Progenitor cell of endocrine pancreas (in vitro differentiated cells): ENCODE measurements around the gene NRP2. TPM values are rescaled to one million over a fixed set of nuclear protein-coding genes. Genes with fewer than 3 reads are reported as not detected.

Source experiments
- DNase-seq: peaks from one replicate; pipeline ENCODE4 v3.0.0; 2021; ENCODE audit warnings: low spot score; ENCODE audit not compliant: unreplicated experiment
- H3K27ac Mint-ChIP-seq: 2 replicates; pipeline ENCODE4 v1.8.0; 2021; ENCODE audit warnings: mild to moderate bottlenecking, moderate library complexity, mixed read lengths
- H3K27me3 Mint-ChIP-seq: 2 replicates; pipeline ENCODE4 v1.8.0; 2021; ENCODE audit warnings: mixed read lengths
- H3K36me3 Mint-ChIP-seq: 2 replicates; pipeline ENCODE4 v1.8.0; 2022; ENCODE audit warnings: mixed read lengths; ENCODE audit not compliant: insufficient read depth
- H3K4me1 Mint-ChIP-seq: 2 replicates; pipeline ENCODE4 v1.8.0; 2021; ENCODE audit warnings: low read depth, mixed read lengths
- H3K4me3 Mint-ChIP-seq: 2 replicates; pipeline ENCODE4 v1.8.0; 2021; ENCODE audit warnings: low read depth, mild to moderate bottlenecking, moderate library complexity, mixed read lengths
- H3K9me3 Mint-ChIP-seq: 2 replicates; pipeline ENCODE4 v1.8.0; 2021; ENCODE audit warnings: low read depth, mixed read lengths
- CTCF ChIP-seq: fragments of 200-600 bp; sonication (generic); IDR thresholded peaks from one replicate; pipeline ENCODE4 v1.5.0; 2021; ENCODE audit warnings: antibody characterized with exemption, mild to moderate bottlenecking; ENCODE audit not compliant: unreplicated experiment
- total RNA-seq: library from RNA; stranded (reverse); gene quantifications from 2 replicates; pipeline ENCODE4 v1.2.1, GENCODE V29; 2021

NRP2 gene
- total RNA-seq, 1 donor from 2014 or later: 6.3 TPM

DNA sequence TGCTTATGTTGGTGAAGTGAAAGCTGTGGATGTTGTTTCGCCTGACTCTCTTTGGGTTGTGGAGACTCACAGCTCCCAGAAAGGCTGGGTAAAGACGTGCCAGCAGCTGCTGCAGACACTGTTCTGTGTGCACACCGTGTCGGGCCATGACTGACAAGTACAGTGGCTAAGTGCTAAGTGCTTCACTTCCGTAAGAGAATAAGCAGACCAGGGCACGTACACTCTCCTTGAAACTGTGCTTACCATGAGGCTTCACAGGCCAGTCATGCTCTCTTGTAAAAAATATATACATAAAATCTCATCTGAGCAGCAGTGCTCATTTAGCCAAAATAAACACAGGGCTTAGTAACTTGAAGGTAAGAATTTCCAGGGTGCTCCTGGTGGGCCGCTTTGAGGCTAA is 86.0 kb downstream of the NRP2 start:
- Mint-ChIP-seq H3K9me3 (no peaks in the 10 kb centered on the region), H3K4me3 (no peak overlapping the region), H3K4me1 (peaks cover 49% of the 10 kb centered on the region), H3K36me3 (no peaks in the 10 kb centered on the region), H3K27me3 (no peaks in the 10 kb centered on the region), H3K27ac (no peak overlapping the region)
- no peak for DNase-seq
- no peak for TF ChIP-seq CTCF

DNA sequence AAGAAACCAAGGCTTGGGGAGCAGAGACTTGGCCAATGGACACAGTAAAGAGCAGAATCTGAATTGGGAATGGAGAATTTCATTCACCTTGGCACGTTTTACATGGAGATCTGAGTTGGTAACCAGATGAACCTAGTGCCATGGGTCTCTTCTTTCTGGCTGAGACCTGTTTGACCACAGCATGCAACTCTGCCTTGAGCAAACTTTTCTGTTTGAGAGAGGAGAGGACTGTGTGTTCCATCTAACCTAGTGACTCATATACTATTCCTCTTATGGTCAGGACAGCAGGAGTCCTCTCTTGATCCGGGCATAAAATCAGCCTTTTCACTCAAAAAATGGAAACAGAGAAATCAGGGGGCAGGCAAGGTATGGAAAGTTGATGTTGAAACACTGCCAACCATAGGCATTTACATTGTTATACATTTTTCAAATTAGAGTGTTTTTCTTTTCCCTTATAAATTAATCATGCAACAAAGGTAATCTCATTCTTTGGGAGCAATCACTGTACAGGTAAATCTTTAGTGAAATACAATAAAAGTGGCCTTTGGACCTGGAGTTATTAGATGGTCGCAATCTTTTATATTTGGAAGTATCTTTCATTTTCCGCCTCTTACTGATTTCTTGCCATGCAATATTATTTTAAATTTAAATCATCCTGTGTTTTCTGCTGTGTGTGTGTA is 86.7 kb downstream of the NRP2 start:
- no peaks in the 10 kb centered on the region for H3K36me3 Mint-ChIP-seq
- H3K27me3 Mint-ChIP-seq: no peaks in the 10 kb centered on the region
- no peak overlapping the region for H3K4me3 Mint-ChIP-seq
- no peak for TF ChIP-seq CTCF
- no peak for DNase-seq
- H3K4me1 Mint-ChIP-seq: peaks cover 45% of the 10 kb centered on the region
- H3K9me3 Mint-ChIP-seq: no peaks in the 10 kb centered on the region
- peak overlapping the region; percentile 58 for H3K27ac Mint-ChIP-seq

DNA sequence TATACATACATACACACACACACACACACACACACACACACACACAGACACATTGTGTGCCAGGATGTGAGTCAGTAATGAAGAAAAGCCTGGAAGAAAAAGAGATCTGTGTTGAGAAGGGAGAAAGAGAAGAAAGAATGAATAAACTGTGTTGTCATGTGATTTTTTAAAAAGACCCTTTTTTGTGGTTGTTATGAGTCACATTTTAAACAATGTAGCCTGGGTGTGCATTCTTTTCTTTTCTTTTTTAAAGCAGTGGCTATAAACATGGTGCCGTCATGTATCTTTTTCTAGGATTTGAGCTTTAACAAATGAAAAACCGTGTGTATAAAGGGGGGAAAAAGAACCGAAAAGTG is 87.2 kb downstream of the NRP2 start:
- H3K4me3 Mint-ChIP-seq: no peak overlapping the region
- H3K27me3 Mint-ChIP-seq: no peaks in the 10 kb centered on the region
- H3K4me1 Mint-ChIP-seq: peaks cover 40% of the 10 kb centered on the region
- no peak for DNase-seq
- no peaks in the 10 kb centered on the region for H3K36me3 Mint-ChIP-seq
- H3K9me3 Mint-ChIP-seq: no peaks in the 10 kb centered on the region
- no peak for TF ChIP-seq CTCF
- peak overlapping the region; percentile 58 for H3K27ac Mint-ChIP-seq

DNA sequence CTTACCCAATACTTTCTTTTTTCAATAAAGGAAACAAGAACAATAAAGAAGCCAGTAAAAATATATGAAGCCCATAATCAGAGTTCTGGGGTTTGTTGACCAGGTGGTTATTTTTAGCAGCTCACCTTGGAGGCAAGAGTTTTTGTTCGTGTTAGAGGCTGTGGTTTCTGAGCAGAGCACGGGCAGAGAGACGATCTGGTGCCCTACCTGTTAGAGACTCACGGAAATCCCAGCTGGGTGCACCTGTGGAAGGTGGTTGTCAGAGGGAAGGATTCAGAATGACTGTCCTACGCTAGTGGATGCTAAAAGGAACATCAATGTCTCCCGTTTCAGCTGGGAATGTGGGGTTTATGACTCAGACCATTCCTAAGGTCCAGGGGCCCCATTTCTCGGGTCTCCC is 87.6 kb downstream of the NRP2 start:
- Mint-ChIP-seq H3K4me1 (peaks cover 40% of the 10 kb centered on the region), H3K27me3 (no peaks in the 10 kb centered on the region), H3K9me3 (no peaks in the 10 kb centered on the region), H3K36me3 (no peaks in the 10 kb centered on the region), H3K27ac (peak overlapping the region; percentile 29), H3K4me3 (no peak overlapping the region)
- TF ChIP-seq CTCF: no peak
- no peak for DNase-seq

- Mint-ChIP-seq H3K27me3 (no peaks in the 10 kb centered on the region), H3K4me1 (peaks cover 40% of the 10 kb centered on the region), H3K4me3 (no peak overlapping the region), H3K36me3 (no peaks in the 10 kb centered on the region), H3K27ac (peak overlapping the region; percentile 65), H3K9me3 (no peaks in the 10 kb centered on the region)
- DNase-seq: no peak
- TF ChIP-seq CTCF: no peak
Measured at GRCh38 chr2:205770577-205770976, 88.3 kb downstream of the NRP2 start.
